OCI-LY1 (cell line): ENCODE results near the gene PARVA.

Experiments used
- H2AFZ ChIP-seq: fragments of 200-600 bp; sonication (generic), shearing (Covaris generic); 2 replicates; pipeline ENCODE4 v1.6.0; 2014; ENCODE audit warnings: antibody characterized with exemption, mild to moderate bottlenecking, low read length
- H3F3A ChIP-seq: fragments of 200-600 bp; sonication (generic), shearing (Covaris generic); 2 replicates; pipeline ENCODE4 v1.6.0; 2014; ENCODE audit warnings: mild to moderate bottlenecking, antibody characterized with exemption, low read length, moderate library complexity; ENCODE audit not compliant: insufficient read depth
- H3K27ac ChIP-seq: fragments of 200-600 bp; sonication (generic); 2 replicates; pipeline ENCODE4 v1.5.1; 2014; ENCODE audit warnings: low read length, mixed run types, mild to moderate bottlenecking, low read depth; ENCODE audit not compliant: poor library complexity, severe bottlenecking
- H3K27me3 ChIP-seq: fragments of 200-600 bp; sonication (generic); 2 replicates; pipeline ENCODE4 v1.6.0; 2014; ENCODE audit warnings: antibody characterized with exemption, mild to moderate bottlenecking, low read length, moderate library complexity; ENCODE audit not compliant: insufficient read depth
- H3K36me3 ChIP-seq: fragments of 200-600 bp; sonication (generic); 2 replicates; pipeline ENCODE4 v1.6.1; 2014; ENCODE audit warnings: mild to moderate bottlenecking, antibody characterized with exemption, low read length, moderate library complexity, mixed read lengths; ENCODE audit not compliant: insufficient read depth
- H3K4me1 ChIP-seq: fragments of 200-600 bp; sonication (generic); 2 replicates; pipeline ENCODE4 v1.5.1; 2014; ENCODE audit warnings: mild to moderate bottlenecking, low read length, moderate library complexity; ENCODE audit not compliant: insufficient read depth, severe bottlenecking
- H3K4me2 ChIP-seq: fragments of 200-600 bp; sonication (generic), shearing (Covaris generic); 2 replicates; pipeline ENCODE4 v1.6.1; 2014; ENCODE audit warnings: low read length
- H3K4me3 ChIP-seq: fragments of 200-600 bp; sonication (generic); 2 replicates; pipeline ENCODE4 v1.5.1; 2014; ENCODE audit warnings: low read length, low read depth, mild to moderate bottlenecking, mixed read lengths; ENCODE audit not compliant: poor library complexity, severe bottlenecking
- H3K79me2 ChIP-seq: fragments of 200-600 bp; shearing (Covaris generic); 2 replicates; pipeline ENCODE4 v1.6.1; 2016; ENCODE audit warnings: mixed run types, low read length, mixed read lengths; ENCODE audit not compliant: insufficient read depth
- H3K9ac ChIP-seq: fragments of 200-600 bp; sonication (generic), shearing (Covaris generic); 2 replicates; pipeline ENCODE4 v1.6.1; 2014; ENCODE audit warnings: mild to moderate bottlenecking, low read length, mixed read lengths
- H3K9me2 ChIP-seq: fragments of 200-600 bp; sonication (generic), shearing (Covaris generic); 2 replicates; pipeline ENCODE4 v1.6.1; 2014; ENCODE audit warnings: low read depth, mild to moderate bottlenecking, low read length, mixed read lengths
- H3K9me3 ChIP-seq: fragments of 200-600 bp; shearing (Covaris generic); 2 replicates; pipeline ENCODE4 v1.6.1; 2014; ENCODE audit warnings: low read length, mixed read lengths
- H4K20me1 ChIP-seq: fragments of 200-600 bp; sonication (generic), shearing (Covaris generic); 2 replicates; pipeline ENCODE4 v1.6.0; 2016; ENCODE audit warnings: mild to moderate bottlenecking, low read length; ENCODE audit not compliant: insufficient read depth
- CTCF ChIP-seq: fragments of 200-600 bp; sonication (generic), shearing (Covaris generic); IDR thresholded peaks from 2 replicates; pipeline ENCODE4 v1.5.1; 2017; ENCODE audit warnings: mild to moderate bottlenecking, antibody characterized with exemption, low read length, moderate library complexity, mixed read lengths
- EZH2 ChIP-seq: fragments of 200-600 bp; sonication (generic), shearing (Covaris generic); IDR thresholded peaks from 2 replicates; pipeline ENCODE4 v1.8.0; 2017; ENCODE audit warnings: borderline replicate concordance, mixed run types, mild to moderate bottlenecking, antibody characterized with exemption, low read length, moderate library complexity, mixed read lengths

The PARVA gene

GRCh38 chr11:12559011-12559410 is 181.6 kb downstream of the PARVA start:
- Histone ChIP-seq H2AFZ (no peak overlapping the region), H3K9me3 (no peaks in the 10 kb centered on the region), H4K20me1 (no peaks in the 10 kb centered on the region), H3K4me3 (no peak overlapping the region), H3K36me3 (no peaks in the 10 kb centered on the region), H3K4me2 (no peak overlapping the region), H3K9ac (no peak overlapping the region), H3K27ac (no peak overlapping the region), H3K9me2 (no peaks in the 10 kb centered on the region), H3K79me2 (no peaks in the 10 kb centered on the region), H3K4me1 (no peaks in the 10 kb centered on the region), H3F3A (no peaks in the 10 kb centered on the region), H3K27me3 (no peaks in the 10 kb centered on the region)
- TF ChIP-seq CTCF = no peak
- TF ChIP-seq EZH2 = no peak

GRCh38 chr11:12560362-12560761 is 183.0 kb downstream of the PARVA start:
- no peaks in the 10 kb centered on the region for H3F3A ChIP-seq
- H3K27me3 ChIP-seq = no peaks in the 10 kb centered on the region
- H4K20me1 ChIP-seq = no peaks in the 10 kb centered on the region
- H3K9me3 ChIP-seq = no peaks in the 10 kb centered on the region
- H3K4me2 ChIP-seq = no peak overlapping the region
- no peaks in the 10 kb centered on the region for H3K79me2 ChIP-seq
- H2AFZ ChIP-seq = no peak overlapping the region
- H3K9me2 ChIP-seq = no peaks in the 10 kb centered on the region
- no peaks in the 10 kb centered on the region for H3K4me1 ChIP-seq
- TF ChIP-seq EZH2 = no peak
- TF ChIP-seq CTCF = no peak
- H3K9ac ChIP-seq = no peak overlapping the region
- no peak overlapping the region for H3K4me3 ChIP-seq
- H3K27ac ChIP-seq = no peak overlapping the region
- H3K36me3 ChIP-seq = no peaks in the 10 kb centered on the region

GRCh38 chr11:12560861-12561260 is 183.5 kb downstream of the PARVA start:
- no peaks in the 10 kb centered on the region for H4K20me1 ChIP-seq
- no peaks in the 10 kb centered on the region for H3F3A ChIP-seq
- H3K9me3 ChIP-seq = no peaks in the 10 kb centered on the region
- no peaks in the 10 kb centered on the region for H3K4me1 ChIP-seq
- H3K27me3 ChIP-seq = no peaks in the 10 kb centered on the region
- no peak overlapping the region for H3K27ac ChIP-seq
- H3K79me2 ChIP-seq = no peaks in the 10 kb centered on the region
- H2AFZ ChIP-seq = no peak overlapping the region
- H3K4me3 ChIP-seq = no peak overlapping the region
- H3K36me3 ChIP-seq = no peaks in the 10 kb centered on the region
- H3K9me2 ChIP-seq = no peaks in the 10 kb centered on the region
- no peak for TF ChIP-seq EZH2
- no peak for TF ChIP-seq CTCF
- H3K4me2 ChIP-seq = no peak overlapping the region
- no peak overlapping the region for H3K9ac ChIP-seq
